Upper lobe of right lung (tissue), 1 donor: ENCODE results near the gene PPARGC1A. TPM values are rescaled to one million over a fixed set of nuclear protein-coding genes. Genes with fewer than 3 reads are reported as not detected.

Source experiments
- ATAC-seq: fragments of 200-7000 bp; cut with Tn5 transposase; one replicate; pipeline ENCODE4 v1.9.1; 2020; ENCODE audit warnings: mild to moderate bottlenecking, moderate library complexity
- DNase-seq: peaks from one replicate; pipeline ENCODE4 v3.0.0-alpha.2; 2020
- H3K27ac ChIP-seq: fragments of 200-600 bp; one replicate; pipeline ENCODE4 v1.8.0; 2022
- H3K27me3 ChIP-seq: fragments of 200-600 bp; one replicate; pipeline ENCODE4 v1.8.0; 2022; ENCODE audit warnings: mild to moderate bottlenecking
- H3K36me3 ChIP-seq: fragments of 200-600 bp; one replicate; pipeline ENCODE4 v1.8.0; 2022
- H3K4me1 ChIP-seq: fragments of 200-600 bp; one replicate; pipeline ENCODE4 v1.8.0; 2022
- H3K4me3 ChIP-seq: fragments of 200-600 bp; one replicate; pipeline ENCODE4 v1.8.0; 2022; ENCODE audit warnings: mild to moderate bottlenecking
- H3K9me3 ChIP-seq: fragments of 200-600 bp; one replicate; pipeline ENCODE4 v1.8.0; 2022
- CTCF ChIP-seq: fragments of 200-600 bp; IDR thresholded peaks from one replicate; pipeline ENCODE4 v1.8.0; 2022; ENCODE audit warnings: antibody characterized with exemption
- intact Hi-C: fragments of 100-400 bp; cut with DNase I; formaldehyde crosslinking; loops from one replicate; pipeline ENCODE4 v1.11.0; 2022
- total RNA-seq: library from RNA; stranded (reverse); fragmentation: NEBNext Ultra II Directional; extraction: Animal tissue kit (Norgen Biotek cat#: 25700); gene quantifications from one replicate; pipeline ENCODE4 v1.2.1, GENCODE V29; 2021
- donor health status: DM: no; HTN: yes; CAD: no; lungs with severe emphysema.

The PPARGC1A gene
- total RNA-seq, 1 donor from 2014 or later = 14.2 TPM

GRCh38 chr4:23875317-23875716 lies 14.5 kb downstream of the PPARGC1A start:
- ATAC-seq (no peak), DNase-seq (no peak)
- intact Hi-C loops = no loop called here
- no peaks in the 10 kb centered on the region for H3K36me3 ChIP-seq
- H3K4me1 ChIP-seq = no peaks in the 10 kb centered on the region
- H3K4me3 ChIP-seq = no peak overlapping the region
- no peak for TF ChIP-seq CTCF
- H3K27ac ChIP-seq = no peak overlapping the region
- H3K27me3 ChIP-seq = no peaks in the 10 kb centered on the region
- no peaks in the 10 kb centered on the region for H3K9me3 ChIP-seq

- H3K4me3 ChIP-seq = no peak overlapping the region
Measured at GRCh38 chr4:23874536-23874901, 15.3 kb downstream of the PPARGC1A start.

GRCh38 chr4:23873717-23874535 lies 15.9 kb downstream of the PPARGC1A start:
- H3K4me3 ChIP-seq = no peak overlapping the region
- no peaks in the 10 kb centered on the region for H3K36me3 ChIP-seq
- no peak for TF ChIP-seq CTCF
- H3K9me3 ChIP-seq = no peaks in the 10 kb centered on the region
- no peaks in the 10 kb centered on the region for H3K27me3 ChIP-seq
- DNase-seq = no peak
- ATAC-seq = no peak
- intact Hi-C loops = no loop called here
- H3K27ac ChIP-seq = no peak overlapping the region
- H3K4me1 ChIP-seq = no peaks in the 10 kb centered on the region

More at GRCh38 chr4:23874536-23874901, 15.3 kb downstream of the PPARGC1A start:
- Histone ChIP-seq H3K9me3 (no peaks in the 10 kb centered on the region), H3K4me1 (no peaks in the 10 kb centered on the region), H3K36me3 (no peaks in the 10 kb centered on the region), H3K27ac (no peak overlapping the region), H3K27me3 (no peaks in the 10 kb centered on the region)
- no peak for TF ChIP-seq CTCF
- intact Hi-C loops = no loop called here
- DNase-seq = no peak
- ATAC-seq = no peak

- intact Hi-C loops = no loop called here
- Histone ChIP-seq H3K36me3 (no peaks in the 10 kb centered on the region), H3K4me1 (no peaks in the 10 kb centered on the region), H3K4me3 (no peak overlapping the region), H3K27ac (no peak overlapping the region), H3K9me3 (no peaks in the 10 kb centered on the region), H3K27me3 (no peaks in the 10 kb centered on the region)
- DNase-seq = no peak
- ATAC-seq = no peak
- TF ChIP-seq CTCF = no peak
Measured at GRCh38 chr4:23871426-23871825, 18.4 kb downstream of the PPARGC1A start.

GRCh38 chr4:23866450-23867075 lies 23.3 kb downstream of the PPARGC1A start:
- intact Hi-C loops = no loop called here
- Histone ChIP-seq H3K9me3 (no peaks in the 10 kb centered on the region), H3K36me3 (no peaks in the 10 kb centered on the region), H3K27ac (no peak overlapping the region), H3K4me3 (no peak overlapping the region), H3K27me3 (no peaks in the 10 kb centered on the region), H3K4me1 (no peaks in the 10 kb centered on the region)
- ATAC-seq (no peak), DNase-seq (no peak)
- TF ChIP-seq CTCF = no peak
